ENCODE data around the gene TXNDC9.
"Not testable (repeated sequence)": the region's sequence is repeated elsewhere in the genome, so short reads cannot be mapped to it uniquely, and the experiment has no call there.

Gene TXNDC9

DNA sequence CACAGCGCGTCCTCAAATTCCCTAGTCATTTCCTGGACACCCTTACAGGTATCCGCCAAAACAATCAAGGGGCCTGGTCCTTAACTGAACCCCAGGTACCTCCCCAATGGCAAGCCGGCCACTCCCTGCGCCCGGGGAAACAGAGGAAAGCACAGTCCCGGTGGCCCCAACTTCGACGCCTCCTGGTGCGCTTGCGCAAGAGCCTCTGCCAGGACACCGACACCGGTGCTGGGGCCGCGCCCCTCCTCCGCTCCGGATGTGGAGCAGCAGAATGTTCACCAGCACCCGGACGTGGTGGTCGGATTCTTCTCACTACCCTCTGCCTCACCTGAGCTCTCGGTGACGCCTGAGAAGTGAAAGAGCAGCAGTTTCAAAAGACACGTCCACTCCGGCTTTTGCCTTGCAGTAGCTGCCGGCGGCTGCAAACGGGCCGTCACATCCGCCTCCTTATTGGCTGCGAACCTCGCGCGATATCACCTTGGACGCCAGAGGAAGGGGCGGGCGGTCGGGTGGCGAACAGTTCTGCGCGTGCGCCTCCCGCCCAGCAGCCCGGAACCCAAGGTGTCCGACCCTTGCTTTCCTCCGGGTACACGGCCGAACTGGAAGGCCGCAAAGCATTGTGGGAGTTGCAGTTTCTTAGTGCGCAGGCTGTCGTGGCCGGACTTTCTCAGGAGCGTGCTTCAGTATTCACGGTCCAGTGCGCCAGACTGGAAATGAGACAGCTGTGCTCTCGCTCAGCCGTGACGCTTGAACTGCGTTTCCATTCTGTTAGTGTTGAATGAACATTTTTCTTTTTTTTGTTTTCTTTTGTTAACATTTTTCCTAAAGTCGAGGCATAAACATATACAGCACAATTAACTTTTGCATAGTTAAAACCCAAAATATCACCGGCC, at the start of gene TXNDC9:
TXNDC9 (minus strand) TSS at position 423 of the 893 bp plus-strand sequence. CDS start 3,123 bp downstream, outside the sequence.
- in situ Hi-C loops (cut with HindIII; ENCODE audit: low sequenced_read_pairs): no loop called here

DNA sequence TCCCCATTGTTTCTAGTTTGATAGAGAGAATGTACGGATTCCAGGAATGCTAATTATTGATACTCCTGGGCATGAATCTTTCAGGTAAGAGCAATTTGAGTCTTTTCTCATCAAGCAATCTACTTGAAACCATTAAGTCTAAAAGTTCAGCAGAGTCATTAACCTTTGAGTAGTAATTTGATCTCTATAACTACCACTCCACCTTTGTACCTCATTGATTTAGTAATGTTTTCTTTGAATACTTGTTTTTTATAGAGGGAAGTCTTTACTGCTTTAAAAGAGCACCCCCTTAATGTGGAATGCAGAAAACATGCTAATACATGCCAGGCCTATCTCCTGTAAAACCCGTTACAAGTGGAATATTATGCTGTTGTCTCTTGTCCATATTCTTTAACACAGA, 46.0 kb upstream of the TXNDC9 start:
- in situ Hi-C loops (cut with HindIII; ENCODE audit: low sequenced_read_pairs): no loop called here

- in situ Hi-C loops (cut with HindIII; ENCODE audit: low sequenced_read_pairs): no loop called here
Observed at GRCh38 chr2:99380376-99381010, 44.4 kb upstream of the TXNDC9 start.

- in situ Hi-C loops (cut with HindIII; ENCODE audit: low sequenced_read_pairs): no loop called here
Observed at GRCh38 chr2:99377879-99378278, 41.7 kb upstream of the TXNDC9 start.

GRCh38 chr2:99376254-99376864, 40.2 kb upstream of the TXNDC9 start:
- in situ Hi-C loops (cut with HindIII; ENCODE audit: low sequenced_read_pairs): no loop called here

GRCh38 chr2:99374747-99375146, 38.6 kb upstream of the TXNDC9 start:
- in situ Hi-C loops (cut with HindIII; ENCODE audit: low sequenced_read_pairs): no loop called here

DNA sequence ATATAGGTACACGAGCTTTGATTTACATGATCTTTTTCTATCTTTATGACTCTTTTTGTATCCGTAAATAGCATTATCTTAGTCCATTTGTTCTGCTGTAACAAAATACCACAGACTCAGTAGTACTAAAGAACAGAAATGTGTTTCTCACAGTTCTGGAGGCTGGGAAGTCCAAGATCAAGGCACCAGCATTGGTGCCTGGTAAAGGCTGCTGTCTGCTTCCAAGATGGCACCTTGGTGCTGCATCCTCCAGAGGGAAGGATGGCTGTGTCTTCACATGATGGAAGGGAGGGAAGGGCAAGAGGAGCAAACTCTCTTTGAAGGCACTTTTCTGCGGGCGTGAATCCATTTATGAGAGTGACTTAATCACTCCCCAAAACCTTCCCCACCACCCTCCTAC, 37.0 kb upstream of the TXNDC9 start:
- in situ Hi-C loops (cut with HindIII; ENCODE audit: low sequenced_read_pairs): no loop called here

DNA sequence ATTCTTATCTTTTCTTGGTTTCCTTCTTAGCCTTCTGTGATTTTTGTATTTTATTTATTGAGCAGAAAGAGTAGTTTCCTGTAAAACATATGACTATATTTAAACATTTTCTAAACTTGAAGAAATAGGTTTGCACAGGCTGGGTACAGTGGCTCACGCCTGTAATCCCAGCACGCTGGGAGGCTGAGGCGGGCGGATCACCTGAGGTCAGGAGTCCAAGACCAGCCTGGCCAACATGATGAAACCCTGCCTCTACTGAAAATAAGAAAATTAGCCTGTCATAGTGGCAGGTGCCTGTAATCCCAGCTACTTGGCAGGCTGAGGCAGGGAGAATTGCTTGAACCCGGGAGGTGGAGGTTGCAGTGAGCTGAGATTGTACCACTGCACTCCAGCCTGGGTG, 32.7 kb upstream of the TXNDC9 start:
- in situ Hi-C loops (cut with HindIII; ENCODE audit: low sequenced_read_pairs): not testable (repeated sequence)

DNA sequence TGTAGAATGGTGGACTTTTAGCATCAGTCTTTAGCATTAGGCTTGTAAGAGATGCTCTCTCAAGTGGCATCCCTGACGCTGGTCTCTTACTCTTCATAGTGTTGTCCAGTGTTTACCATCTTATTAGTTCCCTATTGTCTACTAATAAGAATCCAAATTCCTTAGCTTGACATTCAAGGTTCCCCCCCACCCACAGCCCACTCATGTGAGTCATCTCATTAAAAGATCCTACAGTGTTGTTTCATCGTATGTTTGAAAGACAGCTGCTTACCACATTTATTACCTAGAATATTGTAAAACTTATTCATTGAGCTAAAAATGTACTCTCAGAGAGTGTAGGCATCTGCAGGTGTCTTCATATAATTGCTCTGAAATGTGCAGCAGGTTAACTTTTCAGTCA, 29.5 kb upstream of the TXNDC9 start:
- in situ Hi-C loops (cut with HindIII; ENCODE audit: low sequenced_read_pairs): no loop called here

- in situ Hi-C loops (cut with HindIII; ENCODE audit: low sequenced_read_pairs): no loop called here
Observed at GRCh38 chr2:99356853-99357252, 20.7 kb upstream of the TXNDC9 start.

DNA sequence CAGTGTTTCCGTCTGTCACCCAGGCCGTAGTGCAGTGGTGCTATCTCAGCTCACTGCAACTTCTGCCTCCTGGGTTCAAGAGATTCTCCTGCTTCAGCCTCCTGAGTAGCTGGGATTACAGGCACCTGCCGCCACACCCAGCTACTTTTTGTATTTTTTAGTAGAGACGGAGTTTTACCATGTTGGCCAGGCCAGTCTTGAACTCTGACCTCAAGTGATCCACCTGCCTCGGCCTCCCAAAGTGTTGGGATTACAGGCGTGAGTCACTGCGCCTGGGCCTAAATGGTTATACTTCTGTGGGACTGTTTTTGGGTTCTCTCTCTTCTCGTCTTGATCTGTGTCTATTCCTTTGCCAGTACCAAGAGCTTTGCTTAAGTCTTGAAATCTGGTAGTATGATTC, 18.7 kb upstream of the TXNDC9 start:
- in situ Hi-C loops (cut with HindIII; ENCODE audit: low sequenced_read_pairs): not testable (repeated sequence)

DNA sequence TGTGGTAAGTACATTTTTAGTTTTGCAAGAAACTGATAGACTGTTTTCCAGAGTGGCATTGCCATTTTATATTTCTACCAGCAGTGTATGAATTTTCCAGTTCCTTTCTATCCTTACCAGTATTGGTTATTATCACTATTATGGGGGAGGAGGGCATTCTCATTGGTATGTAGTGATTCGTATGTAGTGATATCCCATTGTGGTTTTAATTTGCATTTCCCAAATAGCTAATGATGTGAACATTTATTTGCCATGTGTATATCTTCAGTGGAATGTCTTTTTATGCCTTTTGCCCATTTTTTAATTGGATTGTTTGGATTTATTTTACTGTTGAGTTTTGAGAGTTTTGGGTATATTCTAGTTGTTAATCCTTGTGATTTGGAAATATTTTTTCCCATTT, 17.9 kb upstream of the TXNDC9 start:
- in situ Hi-C loops (cut with HindIII; ENCODE audit: low sequenced_read_pairs): no loop called here

GRCh38 chr2:99350194-99350593, 14.1 kb upstream of the TXNDC9 start:
- in situ Hi-C loops (cut with HindIII; ENCODE audit: low sequenced_read_pairs): no loop called here

GRCh38 chr2:99348173-99348572, 12.0 kb upstream of the TXNDC9 start:
- in situ Hi-C loops (cut with HindIII; ENCODE audit: low sequenced_read_pairs): no loop called here

- in situ Hi-C loops (cut with HindIII; ENCODE audit: low sequenced_read_pairs): no loop called here
Observed at GRCh38 chr2:99346218-99346617, 10.1 kb upstream of the TXNDC9 start.

GRCh38 chr2:99345446-99345845, 9.3 kb upstream of the TXNDC9 start:
- in situ Hi-C loops (cut with HindIII; ENCODE audit: low sequenced_read_pairs): not testable (repeated sequence)

GRCh38 chr2:99342536-99342935, 6.4 kb upstream of the TXNDC9 start:
- in situ Hi-C loops (cut with HindIII; ENCODE audit: low sequenced_read_pairs): no loop called here

- in situ Hi-C loops (cut with HindIII; ENCODE audit: low sequenced_read_pairs): no loop called here
Observed at GRCh38 chr2:99340669-99341236, 4.6 kb upstream of the TXNDC9 start.

GRCh38 chr2:99338029-99338585, 2.0 kb upstream of the TXNDC9 start:
- in situ Hi-C loops (cut with HindIII; ENCODE audit: low sequenced_read_pairs): no loop called here

DNA sequence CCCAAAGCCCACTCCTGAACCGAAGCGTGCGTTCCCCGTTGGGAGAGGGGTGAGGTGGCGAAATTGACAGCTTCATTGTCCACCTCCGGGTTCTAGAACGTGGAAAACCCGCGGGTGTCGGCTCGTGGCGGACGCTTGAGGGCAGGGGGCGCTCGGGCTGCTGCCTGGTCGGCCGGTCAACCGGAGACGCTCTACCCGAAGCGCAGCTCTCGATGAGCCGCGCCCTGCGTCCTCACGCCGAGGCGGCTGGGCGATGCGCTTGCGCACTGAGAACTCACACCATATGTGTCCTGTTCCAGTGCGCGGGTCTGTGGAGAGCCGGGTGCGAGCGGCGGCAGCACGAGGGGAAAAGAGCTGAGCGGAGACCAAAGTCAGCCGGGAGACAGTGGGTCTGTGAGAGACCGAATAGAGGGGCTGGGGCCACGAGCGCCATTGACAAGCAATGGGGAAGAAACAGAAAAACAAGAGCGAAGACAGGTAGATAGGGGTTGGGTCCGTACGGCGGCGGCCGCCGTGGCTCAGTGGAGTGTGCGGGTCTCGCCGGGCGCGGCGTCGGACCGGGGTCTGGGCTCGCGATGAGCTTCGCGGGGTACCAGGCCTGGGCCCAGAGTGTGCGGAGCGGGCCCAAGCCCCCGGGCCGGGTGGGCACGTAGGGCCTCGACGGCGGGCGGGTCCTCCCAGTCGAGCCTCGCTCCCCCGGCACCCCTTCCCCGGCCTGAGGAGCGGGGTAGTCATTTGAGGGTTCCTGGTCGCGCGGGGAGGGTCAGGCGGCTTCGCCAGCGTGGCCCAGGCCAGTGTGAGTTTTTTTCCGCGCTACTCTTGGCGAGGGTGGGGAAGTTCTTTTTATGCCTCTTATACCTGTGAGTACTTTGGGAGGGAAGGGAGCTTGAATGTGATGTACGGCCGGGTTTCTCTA, 1.2 kb upstream of the TXNDC9 start, which contains the start of gene EIF5B:
EIF5B (plus strand) TSS at position 277 of the 916 bp plus-strand sequence; CDS start at position 443, 166 bp downstream.
- in situ Hi-C loops (cut with HindIII; ENCODE audit: low sequenced_read_pairs): no loop called here
